Measurements from ENCODE around the gene DVL2.

- TF ChIP-seq CTCF (conservative IDR thresholded peaks at IDR 0.05; ENCODE audit: low read depth, low read length) (no peak), EZH2 (IDR thresholded peaks at IDR 0.05; ENCODE audit: low read length, unreplicated experiment) (no peak)
These were observed 15.5 kb upstream of the DVL2 start for GRCh38 chr17:7249830-7250229.

Measured in PC-3 (cell line).